Measurements from ENCODE around the gene RUFY1. TPM values are rescaled to one million over a fixed set of nuclear protein-coding genes. Genes with fewer than 3 reads are reported as not detected.

RUFY1 gene
- total and polyA plus RNA-seq, 10 of the 15 experiments (the other 5 are each of a cell fraction or from before 2014, with no cell fraction given): 5.7 to 36.3 (median 24.5) TPM

GRCh38 chr5:179599973-179600372 lies 49.6 kb downstream of the RUFY1 start:
- WGBS (ENCODE audit: insufficient coverage, insufficient replicate concordance, low lambda C conversion rate, missing lambda C conversion rate): 94% methylated on average over 9 of the region's 9 CpGs
- Histone ChIP-seq H3K27ac (ENCODE audit: control insufficient read depth, insufficient read depth) (no peak overlapping the region), H3K9ac (ENCODE audit: control insufficient read depth, insufficient read depth, low read length) (no peak overlapping the region), H3K36me3 (ENCODE audit: control insufficient read depth in 2 of 2, insufficient read depth in 2 of 2, low read length in 1 of 2) (peaks cover 9 to 12% of the 10 kb centered on the region in 2 experiments), H3K9me3 (replicated peaks; ENCODE audit: control insufficient read depth, insufficient read depth, low read length) (no peaks in the 10 kb centered on the region), H2AFZ (ENCODE audit: control insufficient read depth, low read depth, low read length) (no peak overlapping the region), H3K4me3 (no peak overlapping the region), H3K79me2 (ENCODE audit: control insufficient read depth, insufficient read depth, low read length) (no peaks in the 10 kb centered on the region), H4K20me1 (ENCODE audit: control insufficient read depth, insufficient read depth) (no peaks in the 10 kb centered on the region), H3K4me1 (ENCODE audit: control insufficient read depth, insufficient read depth, low read length) (no peaks in the 10 kb centered on the region), H3K27me3 (replicated peaks in 1 of 2; ENCODE audit: control insufficient read depth in 2 of 2, insufficient read depth in 2 of 2, low read length in 1 of 2) (no peaks in the 10 kb centered on the region), H3K4me2 (ENCODE audit: control insufficient read depth, insufficient read depth) (no peak overlapping the region)
- FAIRE-seq: no peak
- TF ChIP-seq BHLHE40 (IDR thresholded peaks at IDR 0.05; ENCODE audit: borderline replicate concordance in 1 of 2, low read depth in 2 of 2, low read length in 1 of 2) (no peak), TARDBP (IDR thresholded peaks at IDR 0.05; ENCODE audit: borderline replicate concordance) (no peak), HSF1 (IDR thresholded peaks at IDR 0.05; ENCODE audit: low read depth, low read length) (no peak), MYB (IDR thresholded peaks at IDR 0.05; ENCODE audit: borderline replicate concordance, low read depth, low read length) (no peak), ZZZ3 (IDR thresholded peaks at IDR 0.05; ENCODE audit: control insufficient read depth, insufficient read length, low read depth) (no peak), RBBP5 (conservative IDR thresholded peaks at IDR 0.05) (no peak), EZH2 (IDR thresholded peaks at IDR 0.05; ENCODE audit: borderline replicate concordance, control insufficient read depth, low read depth, low read length) (no peak), HDAC2 (IDR thresholded peaks at IDR 0.05) (no peak), KDM1A (IDR thresholded peaks at IDR 0.05; ENCODE audit: borderline replicate concordance) (no peak)
- TF ChIP-seq, protein P1, sequence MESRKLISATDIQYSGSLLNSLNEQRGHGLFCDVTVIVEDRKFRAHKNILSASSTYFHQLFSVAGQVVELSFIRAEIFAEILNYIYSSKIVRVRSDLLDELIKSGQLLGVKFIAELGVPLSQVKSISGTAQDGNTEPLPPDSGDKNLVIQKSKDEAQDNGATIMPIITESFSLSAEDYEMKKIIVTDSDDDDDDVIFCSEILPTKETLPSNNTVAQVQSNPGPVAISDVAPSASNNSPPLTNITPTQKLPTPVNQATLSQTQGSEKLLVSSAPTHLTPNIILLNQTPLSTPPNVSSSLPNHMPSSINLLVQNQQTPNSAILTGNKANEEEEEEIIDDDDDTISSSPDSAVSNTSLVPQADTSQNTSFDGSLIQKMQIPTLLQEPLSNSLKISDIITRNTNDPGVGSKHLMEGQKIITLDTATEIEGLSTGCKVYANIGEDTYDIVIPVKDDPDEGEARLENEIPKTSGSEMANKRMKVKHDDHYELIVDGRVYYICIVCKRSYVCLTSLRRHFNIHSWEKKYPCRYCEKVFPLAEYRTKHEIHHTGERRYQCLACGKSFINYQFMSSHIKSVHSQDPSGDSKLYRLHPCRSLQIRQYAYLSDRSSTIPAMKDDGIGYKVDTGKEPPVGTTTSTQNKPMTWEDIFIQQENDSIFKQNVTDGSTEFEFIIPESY (IDR thresholded peaks at IDR 0.05): no peak
- TF ChIP-seq, protein P2, sequence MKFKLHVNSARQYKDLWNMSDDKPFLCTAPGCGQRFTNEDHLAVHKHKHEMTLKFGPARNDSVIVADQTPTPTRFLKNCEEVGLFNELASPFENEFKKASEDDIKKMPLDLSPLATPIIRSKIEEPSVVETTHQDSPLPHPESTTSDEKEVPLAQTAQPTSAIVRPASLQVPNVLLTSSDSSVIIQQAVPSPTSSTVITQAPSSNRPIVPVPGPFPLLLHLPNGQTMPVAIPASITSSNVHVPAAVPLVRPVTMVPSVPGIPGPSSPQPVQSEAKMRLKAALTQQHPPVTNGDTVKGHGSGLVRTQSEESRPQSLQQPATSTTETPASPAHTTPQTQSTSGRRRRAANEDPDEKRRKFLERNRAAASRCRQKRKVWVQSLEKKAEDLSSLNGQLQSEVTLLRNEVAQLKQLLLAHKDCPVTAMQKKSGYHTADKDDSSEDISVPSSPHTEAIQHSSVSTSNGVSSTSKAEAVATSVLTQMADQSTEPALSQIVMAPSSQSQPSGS (IDR thresholded peaks at IDR 0.05; ENCODE audit: low read length): no peak
- TF ChIP-seq, protein P3, sequence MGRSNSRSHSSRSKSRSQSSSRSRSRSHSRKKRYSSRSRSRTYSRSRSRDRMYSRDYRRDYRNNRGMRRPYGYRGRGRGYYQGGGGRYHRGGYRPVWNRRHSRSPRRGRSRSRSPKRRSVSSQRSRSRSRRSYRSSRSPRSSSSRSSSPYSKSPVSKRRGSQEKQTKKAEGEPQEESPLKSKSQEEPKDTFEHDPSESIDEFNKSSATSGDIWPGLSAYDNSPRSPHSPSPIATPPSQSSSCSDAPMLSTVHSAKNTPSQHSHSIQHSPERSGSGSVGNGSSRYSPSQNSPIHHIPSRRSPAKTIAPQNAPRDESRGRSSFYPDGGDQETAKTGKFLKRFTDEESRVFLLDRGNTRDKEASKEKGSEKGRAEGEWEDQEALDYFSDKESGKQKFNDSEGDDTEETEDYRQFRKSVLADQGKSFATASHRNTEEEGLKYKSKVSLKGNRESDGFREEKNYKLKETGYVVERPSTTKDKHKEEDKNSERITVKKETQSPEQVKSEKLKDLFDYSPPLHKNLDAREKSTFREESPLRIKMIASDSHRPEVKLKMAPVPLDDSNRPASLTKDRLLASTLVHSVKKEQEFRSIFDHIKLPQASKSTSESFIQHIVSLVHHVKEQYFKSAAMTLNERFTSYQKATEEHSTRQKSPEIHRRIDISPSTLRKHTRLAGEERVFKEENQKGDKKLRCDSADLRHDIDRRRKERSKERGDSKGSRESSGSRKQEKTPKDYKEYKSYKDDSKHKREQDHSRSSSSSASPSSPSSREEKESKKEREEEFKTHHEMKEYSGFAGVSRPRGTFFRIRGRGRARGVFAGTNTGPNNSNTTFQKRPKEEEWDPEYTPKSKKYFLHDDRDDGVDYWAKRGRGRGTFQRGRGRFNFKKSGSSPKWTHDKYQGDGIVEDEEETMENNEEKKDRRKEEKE (IDR thresholded peaks at IDR 0.05): no peak
- TF ChIP-seq, protein P4, sequence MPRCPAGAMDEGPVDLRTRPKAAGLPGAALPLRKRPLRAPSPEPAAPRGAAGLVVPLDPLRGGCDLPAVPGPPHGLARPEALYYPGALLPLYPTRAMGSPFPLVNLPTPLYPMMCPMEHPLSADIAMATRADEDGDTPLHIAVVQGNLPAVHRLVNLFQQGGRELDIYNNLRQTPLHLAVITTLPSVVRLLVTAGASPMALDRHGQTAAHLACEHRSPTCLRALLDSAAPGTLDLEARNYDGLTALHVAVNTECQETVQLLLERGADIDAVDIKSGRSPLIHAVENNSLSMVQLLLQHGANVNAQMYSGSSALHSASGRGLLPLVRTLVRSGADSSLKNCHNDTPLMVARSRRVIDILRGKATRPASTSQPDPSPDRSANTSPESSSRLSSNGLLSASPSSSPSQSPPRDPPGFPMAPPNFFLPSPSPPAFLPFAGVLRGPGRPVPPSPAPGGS (IDR thresholded peaks at IDR 0.05; ENCODE audit: borderline replicate concordance, insufficient read depth, low read depth, low read length, poor library complexity, severe bottlenecking): no peak
- CTCF ChIA-PET: interaction anchor here (1.2 kb wide), 1 partner anchor 104 kb away, joined by 4 read pairs; no protein-coding TSS in a partner anchor
- DNase-seq (ENCODE audit: low read depth, low spot score): no peak
- RAD21 ChIA-PET (ENCODE audit: unreplicated experiment): no interaction called here
- in situ Hi-C loops (cut with MboI) (no loop called here), intact Hi-C loops (cut with micrococcal nuclease; ENCODE audit: unreplicated experiment) (no loop called here)
- no TSS peak for BruUV-seq (replicated peaks)
- POLR2A ChIA-PET: no interaction called here
- ATAC-seq: no peak
- SMC1A ChIA-PET (ENCODE audit: uncharacterized antibody, unreplicated experiment): no interaction called here

Measured in GM12878 (cell line).